Activated naive CD8-positive, alpha-beta T cell (primary cell): ENCODE results near the gene MEGF6.
"Not testable (repeated sequence)": the region's sequence is repeated elsewhere in the genome, so short reads cannot be mapped to it uniquely, and the experiment has no call there.

ENCODE experiments used
- H3K27ac Mint-ChIP-seq: one replicate; pipeline ENCODE4 v1.8.0; 2021; ENCODE audit warnings: mixed read lengths
- H3K27me3 Mint-ChIP-seq: one replicate; pipeline ENCODE4 v1.8.0; 2021; ENCODE audit warnings: mixed read lengths
- H3K36me3 Mint-ChIP-seq: one replicate; pipeline ENCODE4 v1.8.0; 2021; ENCODE audit warnings: mixed read lengths
- H3K4me1 Mint-ChIP-seq: one replicate; pipeline ENCODE4 v1.8.0; 2021; ENCODE audit warnings: low read depth, mixed read lengths
- H3K4me3 Mint-ChIP-seq: one replicate; pipeline ENCODE4 v1.8.0; 2021; ENCODE audit warnings: mild to moderate bottlenecking, mixed read lengths
- H3K9me3 Mint-ChIP-seq: one replicate; pipeline ENCODE4 v1.8.0; 2021; ENCODE audit warnings: low read depth, mixed read lengths

Gene MEGF6

DNA sequence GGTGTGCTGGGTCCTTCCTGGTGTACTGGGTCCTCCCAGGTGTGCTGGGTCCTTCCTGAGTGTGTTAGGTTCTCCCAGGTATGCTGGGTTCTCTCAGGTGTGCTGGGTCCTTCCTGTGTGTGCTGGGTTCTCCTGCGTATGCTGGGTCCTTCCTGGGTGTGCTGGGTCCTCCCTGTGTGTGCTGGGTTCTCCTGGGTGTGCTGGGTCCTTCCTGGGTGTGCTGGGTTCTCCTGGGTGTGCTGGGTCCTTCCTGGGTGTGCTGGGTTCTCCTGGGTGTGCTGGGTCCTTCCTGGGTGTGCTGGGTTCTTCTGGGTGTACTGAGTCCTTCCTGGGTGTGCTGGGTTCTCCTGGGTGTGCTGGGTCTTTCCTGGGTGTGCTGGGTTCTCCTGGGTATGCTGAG, 38.7 kb downstream of the MEGF6 start:
- not testable (repeated sequence) for H3K9me3 Mint-ChIP-seq, H3K4me1 Mint-ChIP-seq, H3K4me3 Mint-ChIP-seq, H3K36me3 Mint-ChIP-seq, H3K27me3 Mint-ChIP-seq, H3K27ac Mint-ChIP-seq

DNA sequence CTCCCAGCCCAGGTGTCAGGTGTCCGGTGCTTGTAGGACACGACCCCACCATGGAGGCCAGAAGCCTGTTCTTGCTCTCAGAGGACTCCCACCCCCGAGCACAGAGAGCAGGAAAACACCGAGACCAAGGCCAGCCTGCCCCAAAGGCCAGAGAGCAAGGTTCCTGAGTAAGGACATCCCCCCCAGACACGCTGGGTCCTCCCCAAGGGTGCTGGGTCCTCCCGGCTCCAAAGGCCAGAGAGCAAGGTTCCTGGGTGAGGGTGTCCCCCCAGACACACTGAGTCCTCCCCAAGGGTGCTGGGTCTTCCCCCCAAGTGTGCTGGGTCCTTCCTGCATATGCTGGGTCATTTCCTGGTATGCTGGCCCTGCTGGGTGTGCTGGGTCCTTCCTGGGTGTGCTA, 40.0 kb downstream of the MEGF6 start:
- H3K27ac Mint-ChIP-seq = no peak overlapping the region
- H3K27me3 Mint-ChIP-seq = no peaks in the 10 kb centered on the region
- H3K4me1 Mint-ChIP-seq = no peaks in the 10 kb centered on the region
- no peaks in the 10 kb centered on the region for H3K9me3 Mint-ChIP-seq
- no peaks in the 10 kb centered on the region for H3K36me3 Mint-ChIP-seq
- H3K4me3 Mint-ChIP-seq = no peak overlapping the region

DNA sequence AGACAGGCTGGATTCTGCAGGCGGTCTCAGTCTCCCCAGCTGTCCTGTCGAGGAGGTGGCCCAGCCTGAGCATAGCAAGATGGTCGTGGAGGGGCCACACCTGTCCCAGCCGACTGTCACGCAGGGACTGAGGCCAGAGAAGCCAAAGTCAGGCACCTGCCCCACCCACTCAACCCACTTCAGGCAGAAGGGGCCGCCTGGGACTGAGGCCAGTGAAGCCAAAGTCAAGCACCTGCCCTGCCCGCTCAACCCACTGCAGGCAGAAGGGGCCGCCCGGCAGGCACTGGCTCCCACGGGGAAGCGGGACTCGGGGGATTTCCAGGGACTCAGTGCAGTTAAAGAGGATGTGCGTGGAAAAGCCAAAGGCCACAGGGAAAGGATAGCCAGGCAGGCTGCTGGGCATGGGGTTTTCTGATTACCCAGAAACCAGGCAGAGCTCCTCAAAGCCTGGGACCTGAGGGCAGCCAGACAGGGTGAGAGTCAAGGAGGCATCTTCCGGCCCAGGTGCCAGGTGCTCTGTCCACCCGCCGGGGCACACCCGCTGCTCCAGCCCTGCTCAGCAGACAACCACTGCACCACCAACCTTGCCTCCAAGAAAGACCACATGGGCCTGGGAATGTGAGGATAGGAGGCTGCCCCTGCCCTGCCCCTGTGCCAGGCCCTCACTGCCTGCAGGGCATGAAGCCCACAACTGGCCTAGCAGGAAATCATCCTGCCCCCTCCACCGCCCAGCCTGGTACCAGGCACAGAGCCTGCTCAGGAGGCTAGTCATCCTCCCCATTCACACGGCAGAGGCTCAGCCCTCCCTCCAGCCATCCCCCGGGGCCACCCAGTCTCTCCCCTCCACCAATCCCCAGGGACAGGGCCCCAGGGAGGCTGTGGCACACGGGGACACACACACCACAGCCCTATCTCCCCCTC, 41.0 kb downstream of the MEGF6 start:
- no peaks in the 10 kb centered on the region for H3K9me3 Mint-ChIP-seq
- H3K27ac Mint-ChIP-seq = no peak overlapping the region
- no peaks in the 10 kb centered on the region for H3K27me3 Mint-ChIP-seq
- H3K4me3 Mint-ChIP-seq = no peak overlapping the region
- no peaks in the 10 kb centered on the region for H3K4me1 Mint-ChIP-seq
- no peaks in the 10 kb centered on the region for H3K36me3 Mint-ChIP-seq

DNA sequence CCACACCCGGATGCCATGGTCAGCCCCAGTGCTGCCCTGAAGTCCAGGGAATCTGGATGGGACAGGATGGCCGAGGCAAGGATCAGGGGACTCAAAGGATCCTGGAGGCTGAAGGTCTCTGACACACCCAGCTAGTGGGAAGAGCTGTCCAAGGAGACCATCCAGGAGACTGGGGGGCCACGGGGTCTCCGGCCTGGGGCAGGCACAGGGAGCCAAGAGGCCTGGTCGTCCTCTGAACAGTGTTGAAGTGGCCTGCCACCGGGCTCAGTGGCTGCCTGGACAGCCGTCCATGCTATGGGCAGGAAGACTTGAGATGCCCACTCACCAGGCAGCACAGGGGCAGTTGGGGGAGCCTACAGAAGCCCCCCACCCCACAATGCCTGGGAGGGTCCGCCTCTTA, 41.9 kb downstream of the MEGF6 start:
- Mint-ChIP-seq H3K4me3 (no peak overlapping the region), H3K27me3 (no peaks in the 10 kb centered on the region)

DNA sequence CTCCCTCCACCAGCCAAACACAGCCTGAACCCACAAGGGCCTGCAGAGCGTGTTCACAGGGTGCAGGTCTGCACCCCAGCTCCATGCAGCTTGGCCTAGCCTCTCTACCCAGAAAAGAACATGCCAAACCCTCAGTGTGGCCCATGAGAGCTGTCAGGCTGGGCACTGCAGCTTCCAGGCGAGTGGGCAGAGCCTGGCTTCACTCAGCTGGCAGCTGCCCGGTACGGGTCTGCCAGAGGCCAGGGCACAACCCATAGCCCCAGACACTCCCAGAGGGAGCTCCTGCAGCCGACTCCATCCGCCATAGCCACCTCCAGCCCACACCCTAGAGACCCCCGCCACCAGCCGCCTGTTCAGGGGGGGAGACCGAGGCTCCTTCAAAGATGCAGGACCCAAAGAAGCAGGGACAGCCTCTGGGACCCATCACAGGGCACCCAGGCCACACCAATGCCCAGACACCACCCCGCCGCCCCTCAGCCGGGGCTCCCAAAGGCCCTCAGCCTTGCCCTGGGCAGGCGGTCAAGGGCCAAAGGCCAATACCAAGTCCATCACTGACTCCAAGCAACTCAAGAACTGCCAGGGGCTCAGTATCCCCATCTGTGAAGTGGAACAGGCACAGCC, 42.4 kb downstream of the MEGF6 start:
- Mint-ChIP-seq H3K27ac (no peak overlapping the region), H3K9me3 (no peaks in the 10 kb centered on the region), H3K4me3 (no peak overlapping the region), H3K36me3 (no peaks in the 10 kb centered on the region), H3K27me3 (no peaks in the 10 kb centered on the region), H3K4me1 (no peaks in the 10 kb centered on the region)

More for the DNA sequence above, 41.9 kb downstream of the MEGF6 start:
- Mint-ChIP-seq H3K27ac (no peak overlapping the region), H3K9me3 (no peaks in the 10 kb centered on the region), H3K36me3 (no peaks in the 10 kb centered on the region), H3K4me1 (no peaks in the 10 kb centered on the region)

DNA sequence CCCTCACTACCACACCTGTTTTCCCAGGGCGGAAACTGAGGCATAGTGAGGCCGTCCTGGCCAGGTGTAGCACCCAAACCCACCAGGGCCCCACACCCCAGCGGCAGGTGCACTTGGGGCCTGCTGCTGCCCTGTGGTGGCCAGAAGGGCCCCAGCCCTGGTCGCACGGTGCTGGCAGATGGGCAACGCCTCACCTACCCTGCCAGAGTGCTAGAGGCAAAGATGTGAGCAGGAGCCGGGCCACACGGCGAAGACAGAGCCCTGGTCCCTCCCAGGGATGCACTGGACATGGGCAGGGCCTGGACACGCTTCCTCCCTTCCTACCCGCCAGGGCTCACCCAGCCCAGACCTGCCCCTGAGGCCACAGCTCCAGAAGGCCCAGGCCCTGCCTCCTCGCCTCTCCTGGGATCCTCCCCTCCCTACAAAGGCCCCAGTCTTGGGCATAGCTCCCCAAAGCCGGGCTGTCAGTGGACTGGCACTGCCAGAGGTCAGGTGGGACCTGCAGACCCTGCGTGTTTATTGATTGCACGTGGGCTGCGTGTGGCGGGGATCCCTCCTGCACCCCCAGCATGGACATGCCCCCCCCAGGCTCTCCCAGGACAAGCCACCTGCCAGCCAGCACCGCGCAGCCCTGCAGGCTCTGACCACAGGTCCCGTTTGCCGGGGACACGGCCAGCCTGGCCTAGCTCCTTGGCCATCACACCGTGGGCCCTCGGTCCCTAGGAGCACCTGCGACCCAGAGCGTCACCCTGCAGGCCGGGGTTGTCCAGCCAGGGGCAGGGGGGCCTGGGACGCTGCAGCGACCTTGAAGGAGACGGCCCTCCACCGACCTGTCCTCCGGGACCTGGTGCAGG, 44.1 kb downstream of the MEGF6 start:
- no peaks in the 10 kb centered on the region for H3K27me3 Mint-ChIP-seq
- no peaks in the 10 kb centered on the region for H3K9me3 Mint-ChIP-seq
- H3K4me1 Mint-ChIP-seq = no peaks in the 10 kb centered on the region
- H3K4me3 Mint-ChIP-seq = no peak overlapping the region
- H3K27ac Mint-ChIP-seq = no peak overlapping the region
- no peaks in the 10 kb centered on the region for H3K36me3 Mint-ChIP-seq

DNA sequence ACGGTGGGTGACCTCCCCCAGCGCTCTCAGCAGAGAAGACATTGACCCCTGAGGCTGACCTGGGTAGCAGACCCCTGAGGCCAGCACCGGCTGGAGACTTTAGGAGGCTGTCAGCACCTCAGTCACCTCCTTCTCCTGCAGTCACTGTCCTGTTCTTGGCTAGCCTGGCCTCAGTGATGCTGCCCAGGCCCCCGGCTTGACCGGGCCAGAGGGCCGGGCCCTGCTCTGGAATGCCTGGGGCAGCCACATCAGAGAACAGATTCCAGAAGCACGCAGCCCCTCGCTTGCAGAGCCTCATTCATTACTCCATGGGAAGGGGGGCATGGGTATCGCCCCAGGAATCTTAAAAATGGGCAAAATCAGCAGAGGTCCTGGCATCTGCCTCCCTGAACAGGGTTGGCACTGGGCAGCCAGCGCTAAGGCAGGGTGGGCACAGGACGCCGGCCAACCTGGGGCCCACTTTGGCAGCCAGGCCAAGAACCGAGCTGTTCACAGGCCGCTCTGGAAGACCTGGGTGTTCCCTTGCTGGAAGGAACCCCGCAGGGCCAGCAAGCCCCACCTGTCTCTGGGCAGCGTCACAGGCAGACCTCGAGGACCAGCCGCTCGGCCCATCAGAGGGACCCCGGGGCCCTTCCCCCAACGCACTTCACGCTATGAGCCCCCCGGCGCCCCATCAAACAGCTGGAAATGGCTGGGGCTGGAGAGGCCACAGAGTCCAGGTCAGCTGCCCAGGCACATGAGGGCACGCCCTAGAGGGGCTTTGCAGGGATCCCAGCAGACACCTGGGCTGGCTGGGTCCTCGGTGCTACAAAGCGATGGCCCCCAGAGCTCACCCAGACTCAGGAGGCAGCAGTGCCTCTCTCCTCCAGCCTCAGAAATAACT, 45.1 kb downstream of the MEGF6 start:
- no peak overlapping the region for H3K4me3 Mint-ChIP-seq
- H3K36me3 Mint-ChIP-seq = no peaks in the 10 kb centered on the region

DNA sequence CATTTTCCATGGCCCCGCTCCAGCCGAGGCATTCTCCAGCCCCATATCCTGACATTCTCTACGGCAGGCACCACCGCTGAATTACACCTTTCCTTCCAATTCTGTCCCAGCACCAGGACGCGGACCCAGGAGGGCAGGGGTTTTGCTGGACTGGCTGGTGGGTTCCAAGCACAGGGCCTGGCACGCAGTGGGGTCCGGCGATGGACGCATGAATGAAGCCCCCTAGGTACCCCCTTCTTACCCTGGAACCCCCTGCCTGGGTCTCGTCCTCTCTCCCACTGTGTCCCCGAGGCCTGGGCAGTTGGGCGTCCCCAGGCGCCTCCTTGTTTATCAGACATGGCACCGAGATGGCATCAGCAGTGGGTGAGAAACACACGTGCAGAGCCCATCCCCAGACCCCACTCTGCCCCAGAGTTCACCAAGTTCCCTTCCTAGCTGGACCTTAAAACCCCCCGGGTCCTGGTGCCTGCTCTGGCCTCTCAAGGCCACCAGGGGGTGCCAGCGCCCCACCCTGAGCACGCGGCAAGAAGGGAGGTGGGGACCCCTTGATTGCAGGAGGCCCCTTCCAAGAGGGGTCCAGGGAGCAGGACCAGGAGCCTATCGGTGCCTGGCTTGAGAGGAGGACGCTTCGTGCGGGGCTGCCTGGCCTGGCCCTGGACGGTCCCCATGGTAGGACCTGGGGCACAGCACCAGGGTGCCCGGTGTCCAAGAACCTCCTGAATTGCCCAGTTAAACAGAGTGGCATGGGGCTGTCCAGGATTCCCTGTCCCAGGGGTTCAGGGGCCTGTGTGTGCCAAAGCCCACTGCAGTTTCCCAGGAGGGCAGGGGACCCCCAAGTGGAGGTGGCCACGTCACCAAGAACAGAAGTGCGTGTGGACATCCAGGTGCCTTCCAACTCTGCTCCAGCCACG, 46.1 kb downstream of the MEGF6 start:
- Mint-ChIP-seq H3K9me3 (no peaks in the 10 kb centered on the region), H3K27me3 (no peaks in the 10 kb centered on the region), H3K4me3 (no peak overlapping the region), H3K4me1 (no peaks in the 10 kb centered on the region), H3K36me3 (no peaks in the 10 kb centered on the region), H3K27ac (no peak overlapping the region)

More for the DNA sequence above, 45.1 kb downstream of the MEGF6 start:
- no peaks in the 10 kb centered on the region for H3K4me1 Mint-ChIP-seq
- H3K27ac Mint-ChIP-seq = no peak overlapping the region
- H3K27me3 Mint-ChIP-seq = no peaks in the 10 kb centered on the region
- no peaks in the 10 kb centered on the region for H3K9me3 Mint-ChIP-seq

DNA sequence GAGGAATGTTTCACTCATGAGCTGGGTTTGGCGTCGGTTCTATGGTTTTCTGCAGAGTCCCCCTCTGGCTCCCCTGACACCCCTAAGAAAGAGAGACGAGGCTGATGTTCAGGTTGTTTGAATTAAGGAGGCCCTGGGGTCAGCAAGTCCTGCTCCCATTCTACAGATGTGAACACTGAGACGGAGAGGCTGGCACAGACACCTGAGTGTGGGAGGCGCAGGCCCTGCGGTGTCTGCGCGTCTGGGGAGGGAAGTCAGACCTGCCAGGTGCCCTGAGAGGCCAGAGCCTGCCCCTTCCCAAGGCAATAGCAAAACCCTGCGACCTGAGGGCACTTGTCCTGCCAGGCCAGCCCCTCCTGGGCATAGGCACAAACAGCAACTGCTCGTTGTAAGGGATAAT, 47.7 kb downstream of the MEGF6 start:
- no peak overlapping the region for H3K4me3 Mint-ChIP-seq
- no peaks in the 10 kb centered on the region for H3K36me3 Mint-ChIP-seq
- H3K27me3 Mint-ChIP-seq = no peaks in the 10 kb centered on the region
- no peaks in the 10 kb centered on the region for H3K4me1 Mint-ChIP-seq
- H3K27ac Mint-ChIP-seq = no peak overlapping the region
- no peaks in the 10 kb centered on the region for H3K9me3 Mint-ChIP-seq

DNA sequence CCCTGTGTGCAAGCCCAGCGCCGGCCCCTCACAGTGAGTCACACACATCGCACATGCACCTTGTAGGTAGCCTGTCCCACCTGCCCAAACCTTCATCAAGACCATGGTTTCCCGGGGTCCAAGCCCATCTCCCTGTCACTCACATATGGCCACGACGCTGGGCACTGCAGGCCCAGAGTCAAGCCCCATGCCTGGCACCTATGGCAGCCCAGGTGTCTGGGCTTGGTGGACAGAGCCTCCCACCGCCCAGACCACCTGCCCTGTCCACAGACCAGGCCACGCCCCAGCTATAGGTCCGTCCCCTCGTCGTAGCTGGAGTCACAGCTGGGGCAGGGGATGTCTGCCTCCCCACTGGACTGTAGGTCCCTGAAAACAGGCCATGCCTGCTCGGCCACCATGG, 48.2 kb downstream of the MEGF6 start:
- Mint-ChIP-seq H3K9me3 (no peaks in the 10 kb centered on the region), H3K27me3 (no peaks in the 10 kb centered on the region), H3K4me1 (no peaks in the 10 kb centered on the region), H3K27ac (no peak overlapping the region), H3K36me3 (no peaks in the 10 kb centered on the region), H3K4me3 (no peak overlapping the region)

DNA sequence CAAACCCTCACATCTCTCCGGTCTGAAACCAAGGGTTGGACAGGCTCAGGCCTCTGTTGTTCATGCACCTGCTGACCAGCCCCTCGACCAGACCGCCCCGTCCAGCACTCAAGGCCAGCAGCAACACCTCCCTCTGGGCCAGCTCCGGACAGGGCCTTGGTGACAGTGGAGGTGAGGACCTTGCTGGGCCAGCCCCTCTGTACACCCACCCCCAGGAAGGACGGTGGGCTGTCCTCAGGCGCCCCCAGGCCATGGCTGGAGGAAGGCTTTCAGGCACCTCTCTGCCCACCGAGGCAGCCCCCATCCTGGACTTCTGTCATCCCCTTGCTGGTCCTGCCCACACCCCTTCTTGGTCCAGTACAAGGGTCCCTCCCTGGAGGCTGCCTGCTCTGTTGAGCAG, 48.6 kb downstream of the MEGF6 start:
- Mint-ChIP-seq H3K36me3 (no peaks in the 10 kb centered on the region), H3K4me1 (no peaks in the 10 kb centered on the region), H3K4me3 (no peak overlapping the region), H3K27me3 (no peaks in the 10 kb centered on the region), H3K27ac (no peak overlapping the region), H3K9me3 (no peaks in the 10 kb centered on the region)

DNA sequence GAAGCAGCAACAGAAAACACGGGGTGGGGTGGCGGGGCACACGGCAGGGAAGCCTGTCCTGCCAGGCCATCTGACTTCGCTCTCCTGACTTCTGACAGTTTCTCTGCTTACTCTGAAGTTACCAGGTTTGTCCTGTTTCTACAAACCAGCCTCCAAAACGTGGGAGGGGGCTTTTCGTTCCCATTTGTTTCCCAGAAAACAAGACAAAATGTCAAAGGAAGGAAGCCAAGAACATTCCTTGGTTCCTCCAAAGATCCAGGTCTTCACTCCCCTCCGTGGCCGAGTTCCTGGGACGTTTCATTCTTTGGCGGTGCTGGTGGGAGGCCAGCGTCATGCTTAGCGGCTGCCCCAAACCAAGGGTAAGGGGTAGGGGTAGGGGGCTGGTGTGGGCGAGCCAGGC, 49.6 kb downstream of the MEGF6 start:
- Mint-ChIP-seq H3K4me3 (no peak overlapping the region), H3K36me3 (no peaks in the 10 kb centered on the region), H3K4me1 (no peaks in the 10 kb centered on the region), H3K9me3 (no peaks in the 10 kb centered on the region), H3K27ac (no peak overlapping the region), H3K27me3 (no peaks in the 10 kb centered on the region)

DNA sequence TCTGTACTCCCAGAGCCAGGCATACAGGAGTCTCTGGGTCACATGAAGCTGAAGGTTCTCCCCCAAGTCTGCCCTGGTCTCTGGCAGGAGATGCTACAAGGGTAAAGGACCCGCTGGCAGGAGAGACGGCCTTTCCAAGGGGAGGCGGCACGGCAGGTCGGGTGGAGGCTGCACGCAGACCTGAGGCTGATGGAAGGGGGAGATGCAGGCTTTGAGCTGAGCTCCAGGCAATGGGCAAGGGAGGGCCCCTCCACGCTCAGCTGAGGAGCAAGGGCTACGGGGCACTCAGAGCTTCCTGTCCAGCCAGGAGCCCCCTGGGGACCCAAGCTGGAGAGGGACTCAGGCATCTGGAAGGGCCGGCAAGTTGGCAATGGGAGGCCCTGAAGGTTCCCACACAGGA, 50.3 kb downstream of the MEGF6 start:
- Mint-ChIP-seq H3K27ac (no peak overlapping the region), H3K4me3 (no peak overlapping the region), H3K4me1 (no peaks in the 10 kb centered on the region), H3K27me3 (no peaks in the 10 kb centered on the region), H3K9me3 (no peaks in the 10 kb centered on the region), H3K36me3 (no peaks in the 10 kb centered on the region)
